HG03342 (cell line): ENCODE measurements around the gene USP10.
"Not testable (repeated sequence)": the region's sequence is repeated elsewhere in the genome, so short reads cannot be mapped to it uniquely, and the experiment has no call there.

ENCODE experiments used
- ATAC-seq: cut with Tn5 transposase; IDR thresholded peaks from one replicate; pipeline ENCODE4 v1.9.1; 2021; ENCODE audit warnings: mild to moderate bottlenecking, moderate library complexity; ENCODE audit not compliant: unreplicated experiment

USP10 gene

DNA sequence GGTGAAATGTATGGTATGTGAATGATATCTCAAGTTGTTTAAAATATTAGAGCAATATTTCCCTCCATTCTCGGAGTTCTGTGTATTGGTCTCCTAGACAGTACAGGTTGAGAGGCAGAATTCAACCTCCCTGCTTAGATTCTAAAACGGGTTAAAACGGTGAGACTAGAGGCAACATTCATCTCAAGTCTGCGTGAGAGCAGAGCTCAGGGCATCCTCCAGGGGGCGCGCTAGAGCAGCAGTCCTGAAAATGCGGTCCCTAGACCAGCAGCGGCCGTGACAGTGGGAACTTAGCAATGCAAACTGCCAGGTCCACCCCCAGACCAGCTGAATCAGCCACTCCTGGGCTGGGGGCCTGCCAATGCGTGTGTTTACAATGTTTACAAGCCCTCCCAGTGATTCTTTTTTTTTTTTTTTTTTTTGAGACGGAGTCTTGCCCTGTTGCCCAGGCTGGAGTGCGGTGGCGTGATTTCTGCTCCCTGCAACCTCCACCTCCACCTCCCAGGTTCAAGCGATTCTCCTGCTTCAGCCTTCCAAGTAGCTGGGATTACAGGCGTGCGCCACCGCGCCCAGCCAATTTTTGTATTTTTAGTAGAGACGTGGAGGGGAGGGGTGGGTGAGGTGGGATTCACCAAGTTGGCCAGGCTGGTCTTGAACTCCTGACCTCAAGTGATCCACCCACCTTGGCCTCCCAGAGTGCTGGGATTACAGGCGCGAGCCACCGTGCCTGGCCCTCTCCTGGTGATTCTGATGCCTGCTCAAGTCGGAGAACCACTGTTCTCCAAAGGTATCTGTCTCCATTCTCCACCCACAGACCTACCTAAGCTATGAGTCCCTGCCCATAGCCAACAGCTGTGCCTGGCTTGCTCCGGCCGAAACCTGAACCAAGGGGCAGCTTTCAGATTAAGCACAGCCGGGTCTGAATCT lies 27.3 kb upstream of the USP10 start:
- ATAC-seq: peak; percentile 63

DNA sequence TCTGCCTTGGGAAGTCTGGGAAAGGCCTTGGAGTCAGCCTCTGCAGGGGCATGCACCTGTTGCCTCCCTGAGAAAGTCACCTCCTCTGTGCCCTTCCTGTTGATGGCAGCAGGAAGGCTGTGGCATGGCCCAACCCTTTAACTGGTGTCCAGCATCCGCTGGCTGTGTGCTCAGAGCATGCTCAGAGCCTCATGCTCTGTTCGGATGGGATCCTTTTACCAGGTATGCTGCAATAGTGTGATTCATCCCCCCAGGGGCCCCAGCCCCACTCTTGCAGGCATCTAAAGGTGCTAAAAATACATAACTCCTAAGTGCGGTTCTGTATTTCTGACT lies 26.6 kb upstream of the USP10 start:
- no peak for ATAC-seq

DNA sequence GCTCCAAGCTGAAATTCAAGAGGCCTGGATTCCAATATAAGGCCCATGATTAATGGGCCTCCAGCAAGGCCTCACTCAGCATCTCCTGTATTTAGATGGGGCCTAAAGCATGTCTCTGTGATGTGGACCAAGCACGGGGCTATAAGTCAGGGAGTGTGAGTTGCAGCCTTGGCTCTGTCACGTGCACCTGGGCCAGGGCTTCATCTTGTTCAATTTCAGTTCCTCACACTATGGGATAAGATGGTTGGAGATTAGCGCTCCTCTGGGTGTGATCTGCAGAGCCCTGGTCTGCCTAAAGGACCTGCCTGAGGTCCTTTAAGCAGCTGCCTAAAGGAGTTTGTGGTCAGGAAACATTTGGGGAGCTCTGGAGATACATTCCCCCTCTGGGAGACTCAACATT lies 26.2 kb upstream of the USP10 start:
- no peak for ATAC-seq

DNA sequence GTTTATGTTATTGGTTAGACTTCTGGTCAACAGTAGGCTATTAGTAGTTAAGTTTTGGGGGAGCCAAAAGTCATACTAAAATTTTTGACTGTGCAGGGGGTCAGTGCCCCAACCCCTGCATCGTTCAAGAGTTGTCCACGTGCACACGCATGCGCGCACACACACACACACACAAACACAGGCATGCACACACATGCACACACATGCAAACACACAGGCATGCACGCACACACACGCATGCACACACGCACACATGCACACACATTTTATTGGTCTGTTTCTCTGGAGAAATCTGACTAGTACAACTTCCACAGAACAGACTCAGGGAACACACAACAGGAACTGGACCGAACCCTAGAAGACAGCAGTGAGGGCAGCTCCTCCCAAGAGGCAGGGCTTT lies 24.4 kb upstream of the USP10 start:
- no peak for ATAC-seq

DNA sequence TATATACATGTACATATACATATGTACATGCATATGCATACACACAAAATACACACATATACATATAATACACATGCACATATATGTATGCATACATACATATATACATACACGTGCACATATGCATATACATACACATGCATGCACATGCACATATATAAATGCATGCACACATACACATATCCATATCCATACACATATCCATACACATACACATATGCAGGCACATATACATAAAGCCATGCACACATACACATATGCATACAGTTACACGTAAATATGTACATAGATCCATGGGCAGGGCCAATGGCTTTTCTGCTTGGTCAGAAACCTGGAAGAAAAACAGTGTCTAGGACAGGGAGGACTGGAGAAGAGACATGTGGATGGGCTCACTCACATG lies 23.9 kb upstream of the USP10 start:
- no peak for ATAC-seq

DNA sequence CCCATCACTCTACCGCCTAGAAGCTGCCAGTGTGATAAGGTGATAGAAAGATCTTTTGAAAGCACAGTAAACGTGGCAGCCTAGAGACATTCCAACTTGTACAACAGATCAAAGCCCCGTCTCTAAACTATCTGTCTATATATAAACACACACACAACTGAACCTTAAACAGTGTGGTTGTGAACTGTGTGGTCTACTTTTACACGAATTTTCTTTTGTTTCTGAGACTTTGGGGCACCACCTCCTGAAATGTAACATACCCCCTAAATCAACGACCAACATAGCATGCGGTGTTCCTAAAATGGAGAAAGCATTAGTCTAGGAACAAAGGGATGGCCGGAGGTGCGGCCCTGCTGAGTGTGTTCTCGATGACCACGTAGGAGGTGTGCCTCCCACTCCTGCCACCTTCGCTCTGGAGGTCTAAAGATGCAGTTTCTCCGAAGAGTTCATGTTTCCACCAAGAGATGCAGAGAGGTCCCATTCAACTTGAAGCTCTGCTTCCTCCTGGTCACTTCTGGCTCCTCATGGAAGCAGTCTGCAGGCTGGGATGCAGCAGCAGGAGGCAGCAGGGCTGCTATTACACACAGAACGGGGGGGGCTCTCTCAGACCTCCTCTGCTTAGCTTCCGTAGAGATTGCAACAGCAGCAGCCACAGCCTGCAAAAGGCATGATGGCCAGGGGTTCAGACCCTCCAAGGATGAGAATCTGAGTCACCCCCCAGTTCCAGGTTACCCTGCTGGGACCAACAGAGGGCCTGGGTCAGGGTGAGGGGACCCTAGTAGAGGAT lies 22.6 kb upstream of the USP10 start:
- ATAC-seq: no peak

DNA sequence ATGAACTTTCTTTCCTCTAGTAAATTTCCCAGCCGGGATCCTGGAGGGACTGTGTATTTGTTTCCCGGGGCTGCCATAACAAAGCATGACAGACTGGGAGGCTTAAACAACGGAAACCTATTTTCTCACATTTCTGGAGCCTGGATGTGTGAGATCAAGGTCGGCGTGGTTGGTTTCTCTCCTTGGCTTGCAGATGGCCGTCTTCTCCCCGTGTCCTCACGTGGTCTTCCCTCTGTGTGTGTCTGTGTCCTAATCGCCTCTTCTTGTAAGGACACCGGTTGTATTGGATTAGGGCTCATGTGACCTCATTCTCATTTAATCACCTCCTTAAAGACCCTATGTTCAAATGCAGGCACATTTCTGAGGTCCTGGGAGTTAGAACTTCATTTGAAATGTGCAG lies 22.0 kb upstream of the USP10 start:
- ATAC-seq: no peak

DNA sequence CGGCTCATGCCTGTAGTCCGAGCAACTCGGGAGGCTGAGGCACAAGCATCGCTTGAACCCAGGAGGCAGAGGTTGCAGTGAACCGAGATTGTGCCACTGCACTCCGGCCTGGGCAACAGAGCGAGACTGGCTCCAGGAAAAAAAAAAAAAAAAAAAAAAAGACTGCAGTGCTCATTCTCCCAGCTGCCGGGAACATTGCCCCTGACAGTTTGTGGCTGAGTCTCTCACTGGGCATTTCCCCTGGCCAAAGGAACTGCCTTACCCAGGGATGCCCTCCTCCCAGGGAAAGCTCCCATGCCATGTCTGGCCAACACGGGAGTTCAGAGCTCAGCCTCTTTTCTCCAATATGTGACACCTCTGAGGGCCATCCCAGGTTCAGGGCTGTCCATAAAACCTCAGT lies 21.3 kb upstream of the USP10 start:
- ATAC-seq: no peak

DNA sequence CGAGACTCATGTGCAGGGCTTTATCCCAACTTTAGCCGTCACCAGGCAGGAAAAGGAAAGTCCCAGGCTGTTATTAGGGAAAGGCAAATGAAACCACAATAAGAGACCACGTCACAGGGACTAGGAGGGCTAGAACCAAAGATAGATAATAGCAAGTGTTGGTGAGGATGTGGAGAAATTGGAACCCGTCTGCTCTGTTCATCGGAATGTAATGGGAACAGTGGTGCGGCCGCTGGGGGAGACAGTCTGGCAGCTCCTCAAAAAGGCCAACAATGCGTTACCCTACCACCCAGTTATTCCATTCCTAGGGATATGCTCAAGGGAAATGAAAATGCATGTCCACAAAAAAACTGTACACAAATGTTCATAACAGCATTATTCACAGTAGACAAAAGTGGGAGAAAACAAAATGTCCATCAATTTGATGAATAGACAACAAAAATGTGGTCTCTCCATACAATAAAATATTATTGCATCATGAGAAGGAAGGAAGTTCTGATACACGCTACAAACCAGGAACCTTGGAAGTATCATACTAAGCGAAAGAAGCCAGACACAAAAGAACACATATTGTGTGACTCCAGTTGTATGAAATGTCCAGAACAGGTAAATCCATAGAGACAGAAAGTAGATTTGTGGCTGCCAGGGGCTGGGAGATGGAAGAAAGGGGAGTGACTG lies 19.5 kb upstream of the USP10 start:
- no peak for ATAC-seq

DNA sequence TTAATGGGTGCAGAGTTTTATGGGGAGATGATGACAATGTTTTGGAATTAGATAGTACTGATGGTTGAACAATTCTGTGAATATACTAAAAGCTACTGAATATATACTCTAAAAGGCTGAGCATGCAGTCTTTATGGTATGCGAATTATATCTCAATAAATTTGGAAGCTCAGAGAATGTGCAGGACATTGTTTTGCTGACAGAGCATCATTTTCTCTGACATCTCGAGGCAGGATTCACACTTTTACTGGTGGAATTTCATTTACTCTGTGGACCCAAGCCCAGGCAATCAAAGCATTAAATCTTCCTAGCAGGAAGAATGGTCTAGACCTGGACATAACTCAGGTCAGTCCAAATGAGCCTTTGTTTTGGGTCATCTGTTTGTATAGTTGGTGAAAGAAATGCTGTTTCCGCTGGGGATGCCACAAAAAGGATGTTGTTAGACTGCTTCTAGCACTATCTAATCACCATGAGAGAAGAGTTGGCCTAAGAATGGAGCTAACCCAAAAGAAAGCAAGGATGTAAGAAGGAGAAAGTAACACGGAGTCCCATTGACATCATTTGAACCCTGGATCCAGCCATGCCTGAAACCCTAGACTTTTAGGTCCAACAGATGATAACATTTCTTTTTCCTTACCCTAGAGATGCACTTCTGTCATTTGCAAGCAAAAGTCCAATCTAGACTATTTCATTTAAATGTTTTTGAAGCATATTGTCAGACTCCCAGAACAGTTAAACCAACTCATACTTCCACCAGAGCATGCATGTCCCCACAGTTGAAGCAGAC lies 18.8 kb upstream of the USP10 start:
- no peak for ATAC-seq

DNA sequence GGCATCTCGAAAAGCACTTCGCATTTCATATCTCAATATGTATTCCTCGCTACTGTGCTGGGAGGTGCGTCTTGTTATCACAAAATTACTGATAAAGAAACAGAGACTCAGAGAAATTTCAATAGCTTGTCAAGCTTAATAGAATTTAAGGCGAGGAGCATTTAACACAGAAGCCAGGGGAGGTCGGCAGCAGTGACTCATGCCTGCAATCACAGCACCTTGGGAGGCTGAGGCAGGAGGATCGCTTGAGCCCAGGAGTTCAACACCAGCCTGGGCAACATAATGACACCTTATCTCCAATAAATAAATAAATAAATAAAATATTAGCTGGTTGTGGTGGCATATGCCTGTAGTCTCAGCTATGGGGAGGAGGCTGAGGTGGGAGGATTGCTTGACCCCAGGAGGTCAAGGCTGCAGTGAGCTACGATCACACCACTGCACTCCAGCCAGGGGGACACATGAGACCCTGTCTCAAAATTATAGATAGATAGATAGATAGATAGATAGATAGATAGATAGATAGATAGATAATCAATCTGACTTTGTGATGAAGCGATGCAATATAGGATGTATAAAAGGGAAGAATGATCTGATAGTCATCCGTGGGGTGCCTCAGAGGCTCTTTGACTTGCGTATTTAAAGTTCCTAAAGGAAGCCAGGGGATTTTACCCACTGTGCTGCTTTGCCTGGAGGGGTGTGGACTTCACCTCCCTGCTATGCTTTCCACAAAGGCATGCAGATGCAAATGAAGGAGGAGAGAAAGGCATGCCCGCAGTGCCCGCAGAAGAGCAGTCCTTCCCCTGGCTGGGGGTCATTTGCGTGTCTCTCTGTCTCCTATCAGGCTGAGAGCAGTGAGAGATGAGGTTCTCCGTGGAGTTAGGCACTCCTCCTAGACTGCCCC lies 15.9 kb upstream of the USP10 start:
- no peak for ATAC-seq

DNA sequence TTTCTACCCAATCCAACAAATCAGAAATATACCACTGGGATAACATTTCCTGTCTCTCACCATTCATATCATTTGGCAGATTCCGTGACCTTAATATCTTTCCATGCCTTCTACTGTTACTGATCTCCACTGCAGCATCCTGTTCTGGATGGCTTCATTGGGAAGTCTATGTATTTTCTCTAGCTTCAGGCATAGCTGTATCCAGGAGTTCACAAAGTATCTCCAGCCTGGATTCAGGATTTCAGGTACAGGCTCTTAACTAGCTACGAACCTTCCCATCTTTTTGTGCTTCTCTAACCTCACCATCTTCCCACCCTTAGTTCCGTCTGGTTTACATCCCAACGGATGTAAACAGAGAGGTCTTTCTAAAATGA lies 15.2 kb upstream of the USP10 start:
- no peak for ATAC-seq

DNA sequence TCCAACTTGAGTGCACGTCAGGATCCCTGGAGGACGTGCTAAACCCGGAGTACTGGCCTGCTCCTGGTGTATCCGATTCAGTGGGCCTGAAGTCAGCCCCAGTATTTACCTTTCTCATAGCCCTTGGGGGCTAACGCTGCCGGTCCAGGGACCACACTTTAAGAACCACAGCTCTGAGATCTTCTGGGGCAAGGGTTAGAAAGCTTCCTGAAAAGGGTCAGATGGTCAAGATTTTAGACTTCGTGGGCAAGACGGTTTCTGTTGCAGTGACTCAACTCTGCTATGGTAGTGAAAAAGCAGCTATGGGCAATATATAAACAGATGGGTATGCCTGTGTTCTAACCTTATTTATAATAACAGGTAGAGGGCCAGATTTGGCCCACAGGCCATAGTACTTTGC lies 14.6 kb upstream of the USP10 start:
- ATAC-seq: no peak

DNA sequence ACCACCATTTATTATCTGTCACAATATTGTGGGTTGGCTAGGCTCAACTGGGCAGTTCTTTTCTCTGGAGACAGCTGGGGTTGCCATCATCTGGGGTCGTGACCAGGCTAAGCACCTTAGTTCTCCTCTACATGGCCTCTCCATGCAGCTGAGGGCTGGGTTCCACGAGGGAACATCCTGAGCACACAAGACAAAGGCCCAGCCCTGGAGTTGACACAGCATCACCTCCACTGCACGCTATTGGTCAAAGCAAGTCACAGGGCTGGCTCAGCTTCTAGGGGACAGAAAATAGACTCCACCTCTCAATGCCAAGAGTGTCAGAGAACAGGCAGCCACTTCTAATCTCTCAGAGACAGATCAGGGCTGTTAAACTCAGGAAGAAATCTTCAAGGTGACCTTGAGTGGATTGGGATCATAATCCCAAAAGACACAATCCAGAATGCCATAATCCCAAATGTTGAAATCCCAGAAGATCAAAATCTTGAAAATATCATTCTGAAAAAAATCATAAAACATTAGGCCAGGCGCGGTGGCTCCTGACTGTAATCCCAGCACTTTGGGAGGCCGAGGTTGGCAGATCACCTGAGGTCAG lies 13.0 kb upstream of the USP10 start:
- ATAC-seq: no peak

DNA sequence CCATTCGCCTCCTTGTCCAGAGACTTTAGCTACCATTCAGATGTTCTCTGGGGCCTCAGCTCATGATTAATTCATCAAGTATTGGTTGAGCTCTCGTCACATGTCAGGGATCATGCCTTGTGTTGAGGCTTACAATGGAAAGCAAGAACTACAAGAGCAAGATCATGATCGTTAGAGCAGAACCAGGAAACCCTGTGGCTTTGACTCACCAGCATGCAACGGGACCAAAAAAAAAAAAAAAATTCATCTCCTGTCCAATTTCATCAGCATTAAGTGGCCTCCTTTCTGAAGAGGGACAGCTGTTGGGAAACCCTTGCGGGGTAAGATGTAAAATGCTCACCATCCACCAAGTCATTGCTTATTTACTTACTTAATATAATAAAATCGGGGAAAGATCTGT lies 12.1 kb upstream of the USP10 start:
- ATAC-seq: peak; percentile 84

DNA sequence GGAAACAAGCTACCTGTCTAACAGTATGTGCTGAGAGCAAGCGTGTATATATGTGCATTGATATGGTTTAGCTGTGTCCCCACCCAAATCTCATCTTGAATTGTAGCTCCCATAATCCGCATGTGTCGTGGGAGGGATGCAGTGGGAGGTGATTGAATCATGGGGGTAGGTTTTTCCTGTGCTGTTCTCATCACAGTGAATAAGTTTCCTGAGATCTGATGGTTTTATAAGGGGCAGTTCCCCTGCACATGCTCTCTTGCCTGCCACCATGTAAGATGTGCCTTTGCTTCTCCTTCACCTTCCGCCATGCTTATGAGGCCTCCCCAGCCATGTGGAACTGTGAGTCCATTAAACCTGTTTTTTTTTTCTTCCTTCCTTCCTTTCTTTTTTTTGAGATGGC lies 11.6 kb upstream of the USP10 start:
- ATAC-seq: not testable (repeated sequence)

DNA sequence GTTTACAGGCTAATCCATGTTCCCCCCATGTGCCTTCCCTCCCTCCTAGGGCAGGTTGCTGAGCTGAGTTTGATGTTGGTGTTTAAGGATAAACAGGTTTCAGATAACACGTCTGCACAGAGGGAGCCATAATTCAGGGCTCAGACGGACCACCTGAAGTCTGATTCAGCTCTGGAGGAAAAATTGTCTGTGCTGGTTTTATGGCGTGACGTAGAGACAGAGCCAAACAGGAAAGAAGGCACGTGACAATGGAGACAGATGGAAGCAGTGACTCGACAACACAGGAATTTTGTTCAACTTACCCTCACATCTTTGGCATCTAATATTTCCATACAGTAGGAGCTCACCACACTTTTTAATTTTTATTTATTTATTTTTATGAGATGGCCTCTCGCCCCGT lies 10.7 kb upstream of the USP10 start:
- ATAC-seq: no peak

DNA sequence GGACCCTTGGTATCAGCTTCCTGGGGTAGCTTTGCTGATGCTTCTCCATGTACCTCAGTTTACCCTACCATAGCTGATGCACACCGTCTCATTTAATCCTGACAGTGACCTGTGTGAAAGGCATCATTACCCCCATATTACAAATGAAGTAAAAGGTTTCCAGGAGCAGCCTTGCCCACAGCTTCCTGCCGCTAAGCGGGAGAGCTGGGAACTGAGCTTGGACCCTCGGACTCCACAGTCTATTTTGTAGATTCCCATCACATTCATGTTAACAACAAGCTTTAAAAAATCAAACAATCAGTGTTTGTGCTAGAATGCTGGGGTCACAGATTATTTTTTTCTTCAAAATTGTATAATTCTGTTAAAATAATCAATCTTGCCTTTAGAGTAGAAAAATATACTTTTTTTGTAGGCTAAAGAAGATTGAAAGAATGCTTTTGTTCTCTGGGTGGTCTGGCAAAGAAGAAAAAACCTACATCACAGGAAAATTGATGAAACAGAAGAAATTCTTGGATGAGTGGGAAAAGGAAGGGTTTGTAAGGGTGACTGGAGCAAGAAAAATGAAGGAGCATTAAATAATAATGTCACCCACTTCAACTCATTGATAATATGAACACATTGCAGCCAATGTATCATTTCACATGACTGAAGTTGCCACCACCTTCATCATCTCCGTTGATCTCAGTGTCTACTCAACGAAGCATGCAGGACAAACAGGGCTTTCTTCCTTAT lies 9.5 kb upstream of the USP10 start:
- ATAC-seq: no peak
